GM19463 (cell line): ENCODE data around the gene NANOS3.

Experiments used
- ATAC-seq: cut with Tn5 transposase; IDR thresholded peaks from one replicate; pipeline ENCODE4 v1.9.1; 2021; ENCODE audit warnings: mild to moderate bottlenecking, moderate library complexity; ENCODE audit not compliant: unreplicated experiment

Gene NANOS3

DNA sequence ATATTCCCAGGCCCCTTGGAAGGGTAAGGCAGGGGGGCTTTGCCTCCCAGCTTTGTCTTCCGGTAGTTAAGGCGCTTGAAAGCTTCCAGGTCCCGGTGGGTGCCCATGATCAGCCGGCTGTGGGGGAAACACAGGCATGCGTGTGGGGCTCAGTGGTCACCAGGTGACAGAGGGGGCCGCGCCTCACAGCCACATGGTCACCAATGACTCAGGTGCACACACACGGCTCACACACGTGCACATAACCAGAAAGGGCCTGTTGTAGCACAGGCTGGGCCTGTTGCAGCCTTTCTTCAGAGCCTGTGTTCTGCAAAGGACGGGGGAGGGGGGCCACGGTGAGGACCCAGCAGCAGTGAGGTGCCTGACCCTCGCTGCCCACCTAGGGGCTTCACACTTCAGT lies 5.9 kb downstream of the NANOS3 start:
- no peak for ATAC-seq

DNA sequence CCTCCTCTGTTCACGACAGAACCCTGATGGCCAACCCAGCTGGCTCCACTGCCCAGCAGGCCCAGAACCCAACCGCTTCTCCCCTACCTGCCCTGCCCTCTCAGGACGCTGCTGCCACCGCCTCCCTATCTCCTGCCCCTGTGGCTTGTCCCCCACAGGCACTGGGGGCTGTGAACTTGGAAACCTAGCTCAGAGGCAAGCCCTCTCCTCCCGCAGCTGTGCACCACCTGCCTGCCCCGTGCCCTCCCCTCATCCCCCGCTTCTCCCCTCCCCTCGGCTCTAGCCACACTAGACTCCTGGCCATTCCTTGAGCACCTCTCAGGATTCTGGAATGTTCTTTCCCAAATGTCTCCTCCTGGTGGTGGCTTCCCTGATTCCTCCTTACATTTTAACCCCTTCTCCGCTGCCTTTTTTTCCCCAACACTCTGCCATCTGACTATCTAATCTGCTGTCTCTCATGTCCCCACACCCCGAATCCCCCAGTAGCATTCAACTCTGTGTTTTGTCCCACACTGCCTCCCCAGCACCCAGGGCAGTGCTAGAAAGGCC lies 6.7 kb downstream of the NANOS3 start:
- no peak for ATAC-seq

DNA sequence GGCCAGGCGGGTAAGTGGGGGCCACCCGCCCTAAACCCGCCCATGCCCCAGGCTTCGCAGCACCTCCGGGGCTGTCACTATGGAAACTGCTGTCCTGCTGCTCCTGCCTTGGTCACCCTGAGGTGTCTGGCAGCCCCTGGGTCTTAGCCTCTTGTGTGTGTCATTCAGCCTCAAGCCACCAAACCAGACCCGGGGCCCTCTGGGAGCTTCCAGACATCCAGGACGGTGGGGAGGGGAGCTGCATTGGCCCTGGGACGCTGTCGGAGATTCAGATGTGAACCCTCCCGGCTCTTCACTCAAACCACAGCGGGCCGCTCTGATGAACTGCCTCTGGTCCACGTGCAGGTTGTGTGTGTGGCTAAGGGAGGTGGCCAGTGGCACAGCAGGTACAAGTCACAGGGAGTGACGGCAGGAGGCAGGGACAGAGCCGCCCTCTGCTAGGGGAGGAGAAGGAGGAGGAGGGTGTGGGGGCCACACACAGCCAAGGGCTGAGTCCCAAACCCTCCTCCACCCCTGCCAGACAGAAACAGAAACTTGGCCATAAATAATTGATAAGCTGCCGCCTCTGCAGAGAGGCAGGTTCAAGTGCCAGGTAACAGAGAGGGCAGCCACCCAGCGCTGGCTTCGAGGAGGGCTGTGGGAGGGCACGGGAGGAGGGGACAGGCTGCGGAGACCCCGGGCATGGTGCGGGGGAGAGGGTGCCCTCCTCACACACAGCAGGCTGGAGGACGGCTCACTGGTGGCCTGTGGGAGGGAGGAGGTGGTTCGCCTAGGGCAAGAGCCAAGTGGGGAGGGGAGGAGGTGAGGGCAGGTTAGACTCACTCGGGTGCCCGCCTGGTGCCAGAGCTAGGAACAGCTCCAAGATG lies 8.0 kb downstream of the NANOS3 start:
- ATAC-seq: no peak

DNA sequence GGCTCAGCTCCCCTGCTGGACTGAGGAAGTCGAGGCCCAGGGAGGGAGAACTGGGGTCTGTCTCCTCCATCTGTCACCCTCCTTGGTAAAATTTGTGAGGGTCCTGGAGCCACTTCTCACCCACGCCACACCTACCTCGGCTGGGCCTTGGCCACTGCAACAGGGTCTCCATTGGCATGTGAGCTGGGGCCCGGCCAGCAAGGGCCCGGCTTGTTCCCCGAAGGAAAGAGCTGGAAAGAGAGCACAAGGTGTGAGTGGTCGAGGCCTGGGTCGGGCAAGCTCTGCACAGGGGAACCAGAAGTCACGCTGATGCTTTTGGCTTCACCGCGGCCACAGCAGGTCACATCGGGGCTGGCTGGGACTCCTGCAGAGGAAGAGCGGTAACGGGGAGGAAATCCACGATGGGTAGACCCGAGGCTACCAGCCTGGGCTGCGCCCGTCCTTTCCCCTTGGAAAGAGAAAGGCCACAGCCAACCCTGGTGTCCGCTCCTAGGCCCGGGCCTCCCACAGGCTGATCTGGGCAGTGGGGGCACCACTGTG lies 9.0 kb downstream of the NANOS3 start:
- no peak for ATAC-seq

DNA sequence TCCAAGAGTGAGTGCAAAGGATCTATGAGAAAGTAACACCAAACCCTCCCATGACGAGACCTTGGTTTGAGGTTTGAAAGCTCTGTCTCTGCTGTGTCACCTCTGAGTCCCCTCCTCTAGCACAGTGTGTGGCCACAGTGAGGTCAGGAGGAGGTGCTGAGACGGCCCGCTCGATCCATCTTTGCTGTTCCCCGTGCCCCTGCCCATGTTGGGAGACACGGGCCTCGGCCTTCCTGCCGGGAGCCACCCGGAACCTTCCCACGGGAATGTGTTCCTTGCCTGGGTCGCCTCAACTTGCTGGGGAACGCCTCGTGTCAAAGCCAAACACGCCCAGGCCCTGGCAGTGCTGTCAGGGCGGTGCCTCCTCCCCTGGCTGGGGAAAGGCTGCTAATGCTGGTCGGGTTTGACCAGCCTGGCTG lies 10.1 kb downstream of the NANOS3 start:
- no peak for ATAC-seq

DNA sequence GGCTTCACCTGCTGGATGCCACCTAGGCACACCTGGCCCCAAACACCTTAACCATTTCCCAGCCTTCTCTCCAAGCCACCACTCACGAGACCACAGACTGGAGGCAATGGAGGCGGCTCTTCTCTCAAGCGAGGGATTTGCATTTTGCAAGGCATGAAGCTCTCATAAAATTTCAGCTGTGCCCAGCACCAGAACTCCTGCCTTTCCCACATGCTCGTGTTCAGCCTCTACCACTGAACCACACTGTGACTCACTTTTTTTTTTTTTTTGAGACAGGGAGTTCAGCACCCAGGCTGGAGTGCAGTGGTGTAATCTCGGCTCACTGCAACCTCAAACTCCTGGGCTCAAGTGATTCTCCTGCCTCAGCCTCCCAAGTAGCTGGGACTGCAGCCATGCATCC lies 10.6 kb downstream of the NANOS3 start:
- no peak for ATAC-seq

DNA sequence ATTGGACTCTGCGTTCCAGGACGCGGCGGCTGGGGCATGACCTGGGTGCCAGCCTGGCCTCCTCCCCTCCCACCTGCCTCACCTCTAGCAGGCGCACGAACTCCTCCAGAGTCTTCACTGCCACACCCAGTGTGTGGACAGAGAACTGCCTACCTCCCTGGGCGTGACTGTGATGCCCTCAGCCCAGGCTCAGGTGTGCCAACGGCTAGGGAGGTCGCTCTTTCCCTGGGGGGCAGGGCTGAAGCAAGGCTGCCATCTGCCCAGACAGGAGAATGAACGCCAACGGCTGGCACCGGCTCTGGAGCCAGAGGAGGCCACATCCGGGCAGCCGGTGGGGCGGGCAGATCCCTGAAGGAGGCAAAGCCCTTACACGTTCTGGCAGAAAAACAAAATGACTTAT lies 11.3 kb downstream of the NANOS3 start:
- ATAC-seq: no peak

DNA sequence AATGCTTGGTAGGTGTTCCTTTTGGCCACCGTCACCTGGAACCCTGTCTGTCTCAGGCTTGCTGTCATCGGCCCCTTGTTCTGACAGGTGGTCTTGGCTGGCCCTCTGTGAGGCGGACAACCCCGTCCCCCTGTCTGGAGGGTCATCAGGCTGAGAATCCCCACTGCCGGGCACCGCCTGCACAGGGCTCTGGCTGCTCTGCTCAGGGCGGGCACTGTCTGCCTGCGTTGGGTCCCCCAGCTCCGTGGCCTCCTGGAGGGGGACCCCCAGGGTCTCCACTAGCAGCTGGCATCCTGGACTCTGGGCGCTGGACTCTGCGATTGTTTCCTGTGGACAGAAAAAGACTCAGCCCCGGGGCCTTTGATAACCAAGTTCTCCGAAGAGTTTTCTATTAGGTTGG lies 13.2 kb downstream of the NANOS3 start:
- ATAC-seq: no peak

DNA sequence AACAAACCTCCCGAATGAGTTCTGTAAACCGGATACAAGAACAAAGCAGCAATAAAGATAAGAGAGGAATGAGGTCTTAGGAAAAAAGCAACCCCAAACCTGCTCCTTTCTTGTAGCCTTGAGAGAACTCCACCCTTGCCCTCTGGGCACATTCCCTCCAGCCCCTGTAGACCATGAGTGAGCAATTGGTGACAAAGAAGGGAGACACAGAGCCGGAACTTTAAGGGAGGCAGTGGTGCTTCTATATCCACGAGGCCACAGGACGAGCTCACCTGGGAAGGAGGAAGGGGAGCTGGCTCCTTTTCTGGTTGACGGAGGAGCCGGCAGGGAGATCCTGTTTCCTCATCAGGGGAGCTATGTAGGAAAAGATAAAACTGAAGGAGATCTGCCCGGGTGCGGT lies 15.9 kb downstream of the NANOS3 start:
- no peak for ATAC-seq

DNA sequence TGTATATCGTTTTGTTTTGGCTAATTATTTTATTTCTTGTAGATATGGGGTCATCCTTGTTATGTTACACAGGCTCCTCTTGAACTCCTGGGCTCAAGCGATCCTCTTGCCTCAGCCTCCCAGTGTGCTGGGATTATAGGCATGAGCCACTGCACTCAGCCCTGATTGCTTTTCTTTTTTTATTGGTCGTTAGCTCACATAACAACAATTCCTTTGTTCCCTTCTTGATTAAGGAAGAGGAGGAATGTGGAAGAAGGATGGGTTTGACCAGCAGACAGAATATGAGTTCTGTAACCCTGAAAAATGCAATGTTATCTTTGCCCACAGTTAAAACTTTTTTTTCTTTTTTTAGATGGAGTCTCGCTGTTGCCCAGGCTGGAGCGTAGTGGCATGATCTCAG lies 17.6 kb downstream of the NANOS3 start:
- no peak for ATAC-seq

DNA sequence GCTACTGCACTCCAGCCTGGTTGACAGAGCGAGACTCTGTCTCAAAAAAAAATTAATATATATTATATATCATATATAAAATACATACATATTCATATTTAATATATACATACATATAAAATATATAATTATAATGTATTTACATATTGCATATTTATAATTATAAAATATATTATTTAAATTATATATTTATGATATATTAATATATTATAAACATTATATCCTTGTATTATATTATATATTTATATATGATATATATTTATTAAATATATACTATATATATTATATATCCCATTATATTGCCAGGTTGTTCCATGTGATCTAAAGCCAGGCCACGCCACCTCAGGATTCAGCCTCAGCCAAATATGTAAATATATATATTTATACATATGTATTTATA lies 19.3 kb downstream of the NANOS3 start:
- no peak for ATAC-seq

DNA sequence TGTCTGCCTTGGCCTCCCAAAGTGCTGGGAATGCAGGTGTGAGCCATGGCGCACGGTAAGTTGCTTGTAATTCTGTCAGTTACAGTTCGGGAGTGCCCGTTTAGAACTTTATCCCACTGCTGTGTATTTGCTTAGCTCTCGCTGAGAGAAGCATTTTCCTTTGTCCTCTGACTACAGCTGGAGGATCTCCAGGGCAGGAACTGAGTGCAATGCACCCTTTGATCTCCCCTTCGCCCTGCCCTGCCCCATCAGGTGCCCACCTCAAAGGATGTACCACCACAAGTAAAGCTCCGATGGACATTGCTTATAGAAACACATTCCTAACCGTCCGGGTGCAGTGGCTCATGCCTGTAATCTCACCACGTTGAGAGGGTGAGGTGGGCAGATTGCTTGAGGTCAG lies 22.5 kb downstream of the NANOS3 start:
- ATAC-seq: no peak

DNA sequence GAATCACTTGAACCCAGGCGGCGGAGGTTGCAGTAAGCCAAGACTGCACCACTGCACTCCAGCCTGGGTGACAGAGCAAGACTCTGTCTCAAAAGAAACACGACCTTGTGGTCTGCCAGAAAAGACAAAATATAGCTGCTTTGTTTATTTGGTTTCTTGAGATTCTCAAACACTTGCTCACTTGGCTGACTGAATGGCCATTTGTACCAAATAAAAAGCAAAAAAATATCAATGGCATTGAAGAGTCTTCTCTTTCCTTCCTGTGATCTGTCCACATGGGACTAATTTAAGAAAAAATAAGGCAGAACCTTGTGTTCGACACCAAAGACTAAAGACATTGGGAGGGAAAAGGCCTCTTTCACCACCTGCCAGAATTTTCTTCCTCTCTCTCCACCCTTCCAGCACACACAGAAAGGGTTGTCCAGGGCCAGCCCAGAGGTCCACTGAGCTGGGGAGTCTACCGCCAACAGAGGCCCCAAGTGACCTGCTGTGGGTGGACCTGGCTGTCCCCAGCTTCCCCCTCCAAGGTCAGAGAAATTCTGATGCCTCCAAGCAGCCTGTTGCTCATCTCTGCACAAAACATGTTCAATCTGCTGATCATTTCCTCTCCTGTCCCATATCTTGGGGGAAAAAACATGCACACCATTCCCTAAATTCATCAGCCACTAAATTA lies 23.1 kb downstream of the NANOS3 start:
- ATAC-seq: no peak

DNA sequence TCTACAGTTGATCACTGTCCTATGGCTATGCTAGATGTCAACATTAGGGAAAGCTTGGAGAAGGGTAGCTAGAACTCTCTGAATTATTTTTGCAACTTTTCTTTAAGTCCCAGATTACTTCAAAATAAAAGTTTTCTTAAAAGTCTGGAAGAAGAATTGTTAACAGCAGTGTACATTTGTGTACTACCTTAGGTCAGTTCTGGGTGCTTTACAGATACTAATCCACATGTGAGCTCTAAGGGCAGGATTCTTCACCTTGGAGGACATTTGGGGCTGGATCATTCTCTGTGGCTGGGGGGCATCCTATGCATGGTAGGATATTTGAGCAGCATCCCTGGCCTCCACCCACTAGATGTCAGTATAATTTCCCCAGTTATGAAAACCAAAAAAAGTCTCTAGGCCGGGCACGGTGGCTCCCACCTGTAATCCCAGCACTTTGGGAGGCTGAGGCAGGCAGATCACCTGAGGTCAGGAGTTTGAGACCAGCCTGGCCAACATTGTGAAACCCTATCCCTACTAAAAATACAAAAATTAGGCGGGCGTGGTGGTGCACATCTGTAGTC lies 26.1 kb downstream of the NANOS3 start:
- no peak for ATAC-seq

DNA sequence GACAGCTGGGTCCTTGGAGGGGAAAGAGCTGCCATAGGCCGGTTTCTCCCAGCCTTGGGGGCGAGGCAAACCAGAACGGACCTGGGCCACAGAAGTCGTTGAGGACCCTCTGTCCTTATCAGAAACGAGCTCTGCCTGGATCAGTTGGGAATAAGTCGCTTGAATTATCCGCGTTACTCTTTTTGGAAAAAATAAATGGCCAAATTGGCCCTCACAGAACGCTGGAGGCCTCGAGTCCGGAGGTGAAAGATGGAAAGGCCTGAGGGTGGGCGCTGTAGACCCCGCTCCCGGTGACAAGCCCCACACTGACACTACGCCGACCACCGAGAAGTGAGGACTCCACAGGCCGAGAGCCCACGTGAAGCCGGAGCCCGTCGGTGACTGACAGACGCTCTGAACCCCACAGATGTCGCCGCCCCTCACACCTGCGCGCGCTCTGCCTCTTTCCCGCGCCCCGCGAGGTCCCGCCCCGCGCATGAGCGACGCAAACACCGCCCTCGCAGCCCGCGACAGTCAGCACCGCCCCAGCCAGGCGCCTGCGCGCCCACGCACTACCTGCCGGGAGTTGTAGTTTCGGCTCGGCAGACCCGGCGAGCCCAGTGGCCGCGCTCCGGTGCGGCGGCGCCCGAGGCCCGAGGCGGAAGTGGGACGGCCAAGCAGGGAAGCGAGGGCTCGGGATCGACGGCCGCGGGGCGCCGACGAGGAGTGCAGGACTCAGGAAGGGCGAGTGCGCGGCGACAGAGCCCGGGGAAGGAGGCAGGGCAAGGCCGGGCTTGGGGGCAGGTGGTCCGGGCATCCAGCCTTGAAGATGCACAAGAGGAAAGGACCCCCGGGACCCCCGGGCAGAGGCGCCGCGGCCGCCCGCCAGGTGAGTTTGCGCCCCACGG lies 28.9 kb downstream of the NANOS3 start, which contains the start of the genes BRME1 and CC2D1A:
BRME1 (minus strand) TSS at position 484 of the 887 bp plus-strand sequence. CDS start 1,225 bp downstream, outside the sequence.
CC2D1A (plus strand) TSS at position 568 of the 887 bp plus-strand sequence; CDS start at position 809, 241 bp downstream.
- peak; percentile 96 for ATAC-seq

DNA sequence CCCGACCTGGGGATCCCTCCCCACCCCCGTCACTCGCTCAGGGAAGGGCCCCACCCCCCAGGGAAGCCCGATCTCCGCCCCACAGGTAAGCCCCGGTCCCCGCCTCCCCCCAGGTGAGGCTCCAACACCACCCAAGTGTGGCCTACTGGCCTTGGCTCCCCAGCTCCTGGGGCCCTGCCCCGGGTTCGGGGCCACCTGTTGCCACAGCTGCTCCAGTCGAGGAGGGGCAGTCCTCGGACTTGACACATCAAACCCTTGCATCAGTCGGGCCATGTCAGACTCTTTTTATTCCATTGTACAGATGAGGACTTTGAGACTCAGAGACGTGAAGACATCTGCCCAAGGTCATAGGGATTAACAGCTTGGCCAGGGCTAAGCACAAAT lies 29.6 kb downstream of the NANOS3 start:
- no peak for ATAC-seq

DNA sequence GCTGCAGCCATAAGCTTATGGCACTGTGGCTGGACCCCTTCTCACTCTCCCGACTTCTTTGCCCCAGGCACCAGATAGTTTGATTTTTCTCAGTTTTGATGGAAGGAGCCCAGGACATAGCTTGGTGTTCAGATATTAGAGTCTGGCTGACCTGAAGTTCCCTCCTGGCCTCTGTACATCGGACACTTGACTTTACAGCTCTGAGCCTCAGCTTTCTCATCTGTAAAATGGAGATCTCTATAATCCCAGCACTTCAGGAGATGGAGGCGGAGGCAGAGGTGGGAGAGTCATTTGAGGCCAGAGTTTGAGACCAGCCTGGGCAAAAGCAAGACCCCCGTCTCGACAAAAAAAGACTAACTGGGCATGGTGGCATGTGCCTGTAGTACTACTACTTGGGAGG lies 30.0 kb downstream of the NANOS3 start:
- ATAC-seq: no peak

DNA sequence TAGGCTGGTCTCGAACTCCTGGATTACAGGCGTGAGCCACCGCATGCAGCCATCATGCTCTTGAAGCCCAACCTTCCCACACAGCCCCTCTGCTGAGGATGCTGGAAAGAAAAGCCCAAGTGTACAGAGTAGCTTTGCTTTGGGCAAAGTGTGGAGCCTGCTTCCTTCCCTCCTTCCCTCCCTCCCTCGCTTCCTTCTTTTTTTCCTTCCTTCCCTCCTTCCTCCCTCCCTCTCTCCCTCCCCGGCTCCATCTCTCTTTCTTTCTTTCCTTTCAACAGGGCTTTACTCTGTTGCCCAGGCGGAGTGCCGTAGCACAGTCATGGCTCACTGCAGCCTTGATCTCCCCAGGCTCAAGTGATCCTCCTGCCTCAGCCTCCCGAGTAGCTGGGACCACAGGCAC lies 31.7 kb downstream of the NANOS3 start:
- no peak for ATAC-seq

DNA sequence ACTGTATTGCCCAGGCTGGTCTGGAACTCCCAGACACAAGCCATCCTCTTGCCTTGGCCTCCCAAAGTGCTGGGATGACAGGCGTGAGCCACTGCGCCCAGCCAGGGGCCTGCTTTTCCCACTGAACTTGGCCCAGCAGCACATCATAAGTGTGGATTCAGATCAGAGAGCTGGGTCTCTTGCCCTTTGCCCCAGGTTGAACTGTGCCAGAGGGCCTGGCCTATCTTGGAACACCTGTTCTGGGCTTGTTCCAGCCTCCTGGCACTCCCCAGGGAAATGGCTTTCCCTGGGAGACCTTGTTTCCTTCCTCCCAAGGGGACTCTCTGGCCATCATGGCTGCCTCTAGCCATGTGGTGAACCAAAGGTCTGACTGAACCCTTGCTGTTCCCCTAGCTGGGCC lies 32.5 kb downstream of the NANOS3 start:
- ATAC-seq: no peak

DNA sequence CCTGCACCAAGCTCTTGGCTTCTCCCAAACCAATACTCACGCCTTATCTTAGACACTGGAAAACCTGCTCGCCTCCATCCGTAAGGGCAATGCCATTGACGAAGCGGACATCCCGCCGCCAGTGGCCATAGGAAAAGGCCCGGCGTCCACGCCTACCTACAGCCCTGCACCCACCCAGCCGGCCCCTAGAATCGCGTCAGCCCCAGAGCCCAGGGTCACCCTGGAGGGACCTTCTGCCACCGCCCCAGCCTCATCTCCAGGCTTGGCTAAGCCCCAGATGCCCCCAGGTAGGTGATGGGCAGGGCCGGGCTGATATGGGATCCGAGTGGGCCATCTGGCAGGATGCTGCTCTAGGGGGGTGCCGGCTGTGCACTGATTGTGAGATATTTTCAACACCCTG lies 36.4 kb downstream of the NANOS3 start:
- no peak for ATAC-seq
